GM12874 (cell line): Measurements from ENCODE around the gene NDUFB2.

Source experiments
- TF ChIP-seq, protein P1 (sequence below): IDR thresholded peaks from 2 replicates; pipeline ENCODE4 v1.5.1; 2011; ENCODE audit warnings: low read depth, mild to moderate bottlenecking, control low read depth, low read length, moderate library complexity; ENCODE audit not compliant: insufficient read depth

The NDUFB2 gene

DNA sequence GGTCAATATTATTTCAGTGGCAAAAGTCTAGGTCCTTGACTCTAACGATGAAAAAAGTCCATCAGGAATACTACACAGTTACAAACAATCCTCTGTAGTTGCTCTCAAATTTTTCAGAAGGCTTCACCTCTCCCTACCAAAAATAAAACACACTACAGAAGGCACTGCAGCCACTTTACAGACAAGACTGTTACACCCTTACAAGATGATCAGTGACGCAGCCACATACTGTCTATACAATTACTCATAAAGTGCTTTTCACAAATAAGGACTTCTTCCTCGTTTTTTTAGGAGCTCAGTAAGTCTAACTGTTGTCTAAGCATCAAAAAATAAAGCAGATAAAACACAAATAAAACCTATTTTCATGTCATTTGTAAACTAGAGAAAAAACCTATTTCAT lies 27.1 kb downstream of the NDUFB2 start:
- TF ChIP-seq, protein P1, sequence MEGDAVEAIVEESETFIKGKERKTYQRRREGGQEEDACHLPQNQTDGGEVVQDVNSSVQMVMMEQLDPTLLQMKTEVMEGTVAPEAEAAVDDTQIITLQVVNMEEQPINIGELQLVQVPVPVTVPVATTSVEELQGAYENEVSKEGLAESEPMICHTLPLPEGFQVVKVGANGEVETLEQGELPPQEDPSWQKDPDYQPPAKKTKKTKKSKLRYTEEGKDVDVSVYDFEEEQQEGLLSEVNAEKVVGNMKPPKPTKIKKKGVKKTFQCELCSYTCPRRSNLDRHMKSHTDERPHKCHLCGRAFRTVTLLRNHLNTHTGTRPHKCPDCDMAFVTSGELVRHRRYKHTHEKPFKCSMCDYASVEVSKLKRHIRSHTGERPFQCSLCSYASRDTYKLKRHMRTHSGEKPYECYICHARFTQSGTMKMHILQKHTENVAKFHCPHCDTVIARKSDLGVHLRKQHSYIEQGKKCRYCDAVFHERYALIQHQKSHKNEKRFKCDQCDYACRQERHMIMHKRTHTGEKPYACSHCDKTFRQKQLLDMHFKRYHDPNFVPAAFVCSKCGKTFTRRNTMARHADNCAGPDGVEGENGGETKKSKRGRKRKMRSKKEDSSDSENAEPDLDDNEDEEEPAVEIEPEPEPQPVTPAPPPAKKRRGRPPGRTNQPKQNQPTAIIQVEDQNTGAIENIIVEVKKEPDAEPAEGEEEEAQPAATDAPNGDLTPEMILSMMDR = no peak

DNA sequence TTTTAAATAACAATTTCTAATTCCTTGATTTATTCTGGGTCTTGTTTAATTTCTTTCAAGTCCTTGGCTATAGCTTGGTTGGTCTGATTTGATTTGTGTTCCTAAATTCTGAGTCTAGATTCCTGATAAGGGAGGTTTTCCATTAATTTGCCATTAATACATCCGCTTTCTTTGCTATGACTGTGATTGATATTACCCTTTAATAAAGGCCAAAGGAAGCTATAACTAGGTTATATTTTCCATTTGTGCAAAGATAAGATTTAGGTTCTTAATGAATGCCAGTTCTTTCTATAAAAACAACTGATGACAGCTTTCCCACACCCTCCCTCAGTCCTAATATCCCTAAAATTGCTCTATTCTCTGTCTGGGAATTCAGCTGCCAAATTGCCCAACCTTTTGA lies 28.2 kb downstream of the NDUFB2 start:
- TF ChIP-seq, protein P1 = no peak

DNA sequence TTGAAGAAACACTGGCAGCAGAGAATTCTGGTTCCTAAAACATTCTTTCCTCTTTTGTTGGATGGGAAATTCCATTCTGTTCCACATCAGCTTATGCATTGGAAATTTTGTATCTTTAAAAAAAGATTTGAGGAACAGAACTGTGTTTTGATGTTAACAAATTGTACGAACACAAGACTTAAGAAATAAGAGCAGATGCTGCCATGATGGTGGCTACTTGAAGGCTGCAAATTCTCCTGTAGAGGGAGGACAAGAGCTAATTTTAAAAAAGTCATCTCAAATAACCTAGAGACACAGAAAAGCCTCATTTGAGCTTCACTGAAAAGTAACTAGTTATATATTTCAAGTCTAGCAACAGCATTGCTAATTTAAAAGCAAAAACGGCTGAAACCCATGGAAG lies 29.8 kb downstream of the NDUFB2 start:
- TF ChIP-seq, protein P1 = 0 out of 2 replicates have a peak, but pooled peaks have one; percentile 13

DNA sequence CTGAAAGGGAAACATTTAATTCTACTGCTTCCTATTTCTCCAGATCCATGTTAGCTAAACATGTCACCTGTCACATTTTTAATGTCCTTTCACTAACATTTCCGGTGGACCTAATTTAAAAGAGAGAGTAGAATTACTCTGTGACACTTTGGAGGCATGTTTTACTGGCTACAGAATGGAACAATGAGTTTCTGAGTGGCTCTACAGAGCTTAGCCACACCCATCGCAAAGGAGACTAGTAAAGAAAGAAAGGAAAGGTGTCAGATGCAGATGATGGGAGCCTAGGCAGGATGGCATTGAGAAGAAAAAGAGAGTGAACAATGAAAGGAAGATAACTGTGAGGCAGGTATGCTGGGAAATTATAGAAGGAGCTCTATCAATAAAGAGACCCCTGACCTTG lies 35.9 kb downstream of the NDUFB2 start:
- TF ChIP-seq, protein P1 = no peak

DNA sequence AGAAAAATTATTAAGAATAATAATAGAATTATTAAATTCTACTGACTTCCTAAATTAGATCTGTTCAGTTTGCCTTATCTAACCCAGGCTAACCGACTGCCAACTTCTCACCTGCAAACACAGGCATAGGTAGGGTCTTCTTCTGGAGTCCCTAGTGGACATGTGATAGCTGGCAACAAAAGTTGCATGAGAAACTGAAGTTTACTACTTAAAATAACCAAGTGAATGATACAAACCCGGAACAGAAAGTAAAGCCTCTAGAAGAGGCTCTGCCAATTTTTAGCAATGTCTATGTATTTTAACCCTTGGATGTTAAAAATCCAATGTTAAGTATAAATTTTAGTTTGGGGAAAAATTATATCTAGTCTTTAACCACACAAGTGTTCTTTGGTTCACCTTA lies 37.6 kb downstream of the NDUFB2 start:
- TF ChIP-seq, protein P1 = no peak

DNA sequence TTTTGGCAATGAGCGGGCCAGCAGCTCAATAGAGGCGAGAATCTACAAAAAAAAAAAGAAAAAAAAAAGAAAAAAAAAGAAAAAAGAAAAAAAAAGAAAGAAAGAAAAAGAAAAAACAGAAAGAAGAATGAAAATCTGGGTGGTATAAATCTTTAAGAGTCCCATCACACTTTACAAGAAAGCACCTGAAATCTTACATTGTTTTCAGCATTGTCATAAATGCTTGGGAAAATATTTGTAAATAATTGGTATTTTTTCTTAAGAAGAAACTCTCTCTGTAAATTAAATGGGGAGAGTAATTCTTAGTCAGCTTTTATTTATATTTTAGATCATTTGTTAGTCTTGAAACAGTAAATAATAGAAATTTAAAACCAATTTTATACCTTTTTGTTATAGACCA lies 38.2 kb downstream of the NDUFB2 start:
- TF ChIP-seq, protein P1 = no peak

DNA sequence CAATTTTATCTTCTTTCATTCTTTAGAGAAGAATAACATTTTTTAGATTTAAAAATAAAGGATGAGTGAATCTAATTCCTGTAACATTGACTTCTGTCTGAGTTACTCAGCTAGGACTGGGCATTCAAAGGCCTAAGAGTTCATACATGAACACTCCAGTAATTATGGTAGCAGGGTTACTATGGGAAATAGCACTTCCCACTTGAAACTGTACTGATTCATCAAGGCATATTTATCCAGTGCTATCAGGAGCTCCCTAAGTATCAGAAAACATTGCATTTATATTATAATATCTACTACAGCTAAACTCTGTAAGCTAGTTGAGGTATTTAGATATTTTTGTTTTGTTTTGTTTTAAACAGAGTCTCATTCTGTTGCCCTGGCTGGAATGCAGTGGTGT lies 41.8 kb downstream of the NDUFB2 start:
- TF ChIP-seq, protein P1 = no peak

DNA sequence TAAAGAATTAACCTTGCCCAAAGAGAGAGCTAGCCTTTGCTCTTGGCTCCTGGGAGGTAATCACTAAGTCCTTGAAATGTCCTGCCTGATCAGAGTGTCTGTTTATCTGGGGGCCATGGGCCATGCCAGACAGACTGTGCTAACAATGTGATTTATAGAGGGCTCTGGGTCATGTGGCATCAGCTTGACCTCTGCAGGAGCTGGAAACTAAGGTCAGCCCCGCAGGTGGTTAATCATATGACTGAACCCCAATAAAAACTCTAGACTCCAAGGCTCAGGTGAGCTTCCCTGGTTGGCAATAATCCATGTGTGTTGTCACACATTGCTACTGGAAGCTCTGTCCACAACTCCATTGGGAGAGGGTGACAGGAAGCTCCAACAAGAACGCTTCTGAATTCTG lies 47.5 kb downstream of the NDUFB2 start:
- TF ChIP-seq, protein P1 = no peak
